Stimulated activated CD4-positive, alpha-beta T cell treated with anti-CD3 and anti-CD28 coated beads, Interleukin-15, amount 100 ng/mL, for 1 hour (primary cell): ENCODE measurements around the gene RRP12.
"Not testable (repeated sequence)": the region's sequence is repeated elsewhere in the genome, so short reads cannot be mapped to it uniquely, and the experiment has no call there.

Source experiments
- DNase-seq, 2 donors: peaks; one replicate each; pipeline ENCODE4 v3.0.0-alpha.2; 2020; ENCODE audit warnings: low read depth in 1 of 2, low spot score in 1 of 2

RRP12 gene

GRCh38 chr10:97367126-97367649 is 34.0 kb downstream of the RRP12 start:
- DNase-seq: no peak

GRCh38 chr10:97366572-97366971 is 34.6 kb downstream of the RRP12 start:
- no peak for DNase-seq

- DNase-seq: no peak
Measured at GRCh38 chr10:97365761-97366351, 35.3 kb downstream of the RRP12 start.

- no peak for DNase-seq
Measured at GRCh38 chr10:97363071-97363470, 38.1 kb downstream of the RRP12 start.

- DNase-seq: no peak
Measured at GRCh38 chr10:97362310-97363033, 38.7 kb downstream of the RRP12 start.

- DNase-seq: no peak
Measured at GRCh38 chr10:97361537-97361901, 39.6 kb downstream of the RRP12 start.

GRCh38 chr10:97360705-97361536 is 40.2 kb downstream of the RRP12 start:
- no peak for DNase-seq

- no peak for DNase-seq
Measured at GRCh38 chr10:97358781-97359180, 42.4 kb downstream of the RRP12 start.

GRCh38 chr10:97358349-97358748 is 42.8 kb downstream of the RRP12 start:
- no peak for DNase-seq

- DNase-seq: no peak
Measured at GRCh38 chr10:97356918-97357317, 44.2 kb downstream of the RRP12 start.

- no peak for DNase-seq
Measured at GRCh38 chr10:97356318-97356914, 44.7 kb downstream of the RRP12 start.

- no peak for DNase-seq
Measured at GRCh38 chr10:97355571-97355975, 45.6 kb downstream of the RRP12 start.

GRCh38 chr10:97353945-97354344 is 47.2 kb downstream of the RRP12 start:
- no peak for DNase-seq

GRCh38 chr10:97349752-97350513 is 51.2 kb downstream of the RRP12 start:
- no peak for DNase-seq

GRCh38 chr10:97347317-97347716 is 53.8 kb downstream of the RRP12 start:
- no peak for DNase-seq

- DNase-seq: not testable (repeated sequence)
Measured at GRCh38 chr10:97343664-97344063, 57.5 kb downstream of the RRP12 start.

GRCh38 chr10:97341416-97341815 is 59.7 kb downstream of the RRP12 start:
- no peak for DNase-seq

- no peak for DNase-seq
Measured at GRCh38 chr10:97338041-97338440, 63.1 kb downstream of the RRP12 start.

GRCh38 chr10:97336942-97337831 is 64.0 kb downstream of the RRP12 start:
- DNase-seq: no peak

GRCh38 chr10:97336446-97336845 is 64.7 kb downstream of the RRP12 start:
- no peak for DNase-seq
